Thoracic aorta endothelial cell (primary cell): ENCODE data around the gene RDH13. TPM values are rescaled to one million over a fixed set of nuclear protein-coding genes. Genes with fewer than 3 reads are reported as not detected.

Experiments used
- total RNA-seq: library from RNA; depleted of rRNA; stranded (reverse); fragments of >200 nt; gene quantifications from 2 replicates; pipeline ENCODE4 v1.2.3, GENCODE V29; 2012

Gene RDH13, protein sequence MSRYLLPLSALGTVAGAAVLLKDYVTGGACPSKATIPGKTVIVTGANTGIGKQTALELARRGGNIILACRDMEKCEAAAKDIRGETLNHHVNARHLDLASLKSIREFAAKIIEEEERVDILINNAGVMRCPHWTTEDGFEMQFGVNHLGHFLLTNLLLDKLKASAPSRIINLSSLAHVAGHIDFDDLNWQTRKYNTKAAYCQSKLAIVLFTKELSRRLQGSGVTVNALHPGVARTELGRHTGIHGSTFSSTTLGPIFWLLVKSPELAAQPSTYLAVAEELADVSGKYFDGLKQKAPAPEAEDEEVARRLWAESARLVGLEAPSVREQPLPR
- 8.1 and 11.7 TPM in 2 replicates for total RNA-seq

GRCh38 chr19:55062735-55063491 is at the start of gene RDH13:
Gene RDH13, minus strand, starts transcription at chr19:55063148. Its CDS starts 116 bp downstream, at chr19:55063032.

GRCh38 chr19:55075371-55075998 is 12.5 kb upstream of the RDH13 start, which contains the start of gene EPS8L1:
Gene EPS8L1, plus strand, starts transcription at chr19:55075869. Its CDS starts 576 bp downstream, at chr19:55076445.

Other genes starting within 250 kb of the RDH13 start
- gene KIR3DL1, start 246.7 kb downstream of the RDH13 start, total RNA-seq = not detected in 2 replicates
- gene KIR2DS4, start 230.5 kb downstream of the RDH13 start, total RNA-seq = not detected in 2 replicates
- gene KIR3DL2, start 212.7 kb downstream of the RDH13 start, total RNA-seq = not detected in 2 replicates
- gene FCAR, start 188.9 kb downstream of the RDH13 start, total RNA-seq = not detected in 2 replicates
- gene NCR1, start 157.0 kb downstream of the RDH13 start, total RNA-seq = not detected in 2 replicates
- gene NLRP7, start 115.6 kb downstream of the RDH13 start, total RNA-seq = under 0.01 TPM in 1 of 2 replicates, not detected in the other
- 0.66 and 0.93 TPM in 2 replicates for gene NLRP2, start 96.8 kb downstream of the RDH13 start, total RNA-seq
- gene GP6, start 24.9 kb downstream of the RDH13 start, total RNA-seq = not detected in 2 replicates
- 6.3 and 10.5 TPM in 2 replicates for gene EPS8L1, start 12.7 kb upstream of the RDH13 start, total RNA-seq
- 56.1 and 64.4 TPM in 2 replicates for gene PPP1R12C, start 54.5 kb upstream of the RDH13 start, total RNA-seq
- gene TNNT1, start 86.1 kb upstream of the RDH13 start, total RNA-seq = 1.0 and 2.9 TPM in 2 replicates
- gene TNNI3, start 94.6 kb upstream of the RDH13 start, total RNA-seq = not detected in 2 replicates
- gene DNAAF3, start 103.5 kb upstream of the RDH13 start, total RNA-seq = 0.27 and 0.29 TPM in 2 replicates
- gene SYT5, start 117.1 kb upstream of the RDH13 start, total RNA-seq = 0.07 TPM in 1 of 2 replicates, not detected in the other
- gene PTPRH, start 146.4 kb upstream of the RDH13 start, total RNA-seq = 0.22 and 0.53 TPM in 2 replicates
- 1.4 and 1.7 TPM in 2 replicates for gene TMEM86B, start 165.6 kb upstream of the RDH13 start, total RNA-seq
- gene PPP6R1, start 195.9 kb upstream of the RDH13 start, total RNA-seq = 43.8 and 52.8 TPM in 2 replicates
- gene HSPBP1, start 217.0 kb upstream of the RDH13 start, total RNA-seq = 28.6 and 31.8 TPM in 2 replicates
- gene BRSK1, start 220.8 kb upstream of the RDH13 start, total RNA-seq = 1.6 TPM in 1 of 2 replicates, not detected in the other